Astrocyte (in vitro differentiated cells and primary cell): Measurements from ENCODE around the gene EXOC6B.

Source experiments
- CTCF ChIP-seq: IDR thresholded peaks from 2 replicates; pipeline ENCODE4 v1.5.1; 2011; ENCODE audit warnings: low read depth, mild to moderate bottlenecking, inconsistent platforms, low read length, moderate library complexity; ENCODE audit not compliant: insufficient read depth
- EZH2 ChIP-seq: IDR thresholded peaks from 2 replicates; pipeline ENCODE4 v1.6.1; 2012; ENCODE audit warnings: mild to moderate bottlenecking, low read length, inconsistent platforms; ENCODE audit not compliant: insufficient read depth

GRCh38 chr2:72810165-72810564, 15.7 kb downstream of the EXOC6B start:
- TF ChIP-seq CTCF (no peak), EZH2 (no peak)
